Measurements from ENCODE around the gene USPL1.

DNA sequence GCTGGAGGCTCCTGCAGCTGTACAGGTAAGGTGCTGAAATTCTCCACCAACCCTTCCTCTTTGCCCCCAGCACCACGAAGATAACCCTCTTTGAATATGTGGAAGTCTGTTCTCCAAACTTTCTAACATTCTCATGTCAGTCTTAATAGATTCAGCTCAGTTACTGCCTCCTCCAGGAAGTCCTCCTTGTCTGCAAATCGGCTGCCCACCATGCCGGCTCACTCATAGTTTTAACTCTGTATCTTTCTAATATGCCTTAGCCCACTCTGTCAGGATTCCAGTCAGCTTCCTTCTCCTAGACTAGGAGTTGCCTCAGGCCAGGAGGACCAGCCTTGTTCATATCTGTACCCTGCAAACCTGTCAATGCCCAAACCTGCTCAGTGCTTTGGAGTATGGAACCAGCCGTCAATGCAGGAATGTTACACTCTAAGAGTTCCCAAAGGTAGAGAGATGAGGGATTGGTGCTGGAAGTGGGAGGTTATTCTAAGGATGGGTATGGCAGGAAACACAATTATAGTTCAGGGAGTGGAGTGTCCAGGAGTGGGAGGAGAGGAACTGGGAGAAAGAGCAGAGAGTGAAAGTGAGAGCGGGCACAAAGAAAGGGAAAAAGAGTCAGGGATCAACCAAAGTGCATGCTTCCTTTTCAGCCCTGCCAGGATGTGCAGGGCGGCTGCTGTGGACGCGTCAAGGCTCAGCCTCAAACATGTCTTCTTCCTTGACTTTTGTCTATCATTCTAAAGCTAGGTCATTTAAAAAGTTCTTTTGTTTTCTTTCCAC is 79.6 kb downstream of the USPL1 start:
- TF ChIP-seq, protein P1, sequence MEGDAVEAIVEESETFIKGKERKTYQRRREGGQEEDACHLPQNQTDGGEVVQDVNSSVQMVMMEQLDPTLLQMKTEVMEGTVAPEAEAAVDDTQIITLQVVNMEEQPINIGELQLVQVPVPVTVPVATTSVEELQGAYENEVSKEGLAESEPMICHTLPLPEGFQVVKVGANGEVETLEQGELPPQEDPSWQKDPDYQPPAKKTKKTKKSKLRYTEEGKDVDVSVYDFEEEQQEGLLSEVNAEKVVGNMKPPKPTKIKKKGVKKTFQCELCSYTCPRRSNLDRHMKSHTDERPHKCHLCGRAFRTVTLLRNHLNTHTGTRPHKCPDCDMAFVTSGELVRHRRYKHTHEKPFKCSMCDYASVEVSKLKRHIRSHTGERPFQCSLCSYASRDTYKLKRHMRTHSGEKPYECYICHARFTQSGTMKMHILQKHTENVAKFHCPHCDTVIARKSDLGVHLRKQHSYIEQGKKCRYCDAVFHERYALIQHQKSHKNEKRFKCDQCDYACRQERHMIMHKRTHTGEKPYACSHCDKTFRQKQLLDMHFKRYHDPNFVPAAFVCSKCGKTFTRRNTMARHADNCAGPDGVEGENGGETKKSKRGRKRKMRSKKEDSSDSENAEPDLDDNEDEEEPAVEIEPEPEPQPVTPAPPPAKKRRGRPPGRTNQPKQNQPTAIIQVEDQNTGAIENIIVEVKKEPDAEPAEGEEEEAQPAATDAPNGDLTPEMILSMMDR (conservative IDR thresholded peaks at IDR 0.05; ENCODE audit: low read depth, low read length), result no peak
- TF ChIP-seq EZH2 (IDR thresholded peaks at IDR 0.05; ENCODE audit: low read length, unreplicated experiment), result no peak
- no peak for TF ChIP-seq EZH2phosphoT487 (IDR thresholded peaks at IDR 0.05; ENCODE audit: borderline replicate concordance, low read length)
